BJ (cell line): ENCODE measurements around the gene CSF2. TPM values are rescaled to one million over a fixed set of nuclear protein-coding genes. Genes with fewer than 3 reads are reported as not detected.
"Not testable (repeated sequence)": the region's sequence is repeated elsewhere in the genome, so short reads cannot be mapped to it uniquely, and the experiment has no call there.

ENCODE experiments used
- CTCF ChIA-PET: fragments of 350-600 bp; formaldehyde crosslinking; extraction: SDS; loops from one replicate; lab custom pipeline; 2021; ENCODE audit warnings: antibody characterized with exemption, inconsistent platforms; lab: Yijun Ruan, JAX
- POLR2A ChIA-PET: fragments of 300-600 bp; sonication (Branson Sonifier 250); formaldehyde crosslinking; extraction: SDS; loops from one replicate; lab custom pipeline; 2021; ENCODE audit warnings: antibody characterized with exemption; lab: Charles Lee
- DNase-seq: peaks from one replicate; pipeline ENCODE4 v3.0.0-alpha.2; 2011; ENCODE audit warnings: low read depth
- H3K27me3 ChIP-seq: 2 replicates; pipeline ENCODE4 v1.6.0; 2011; ENCODE audit warnings: low read length; ENCODE audit not compliant: control insufficient read depth, insufficient read depth
- H3K36me3 ChIP-seq: 2 replicates; pipeline ENCODE4 v1.5.1; 2011; ENCODE audit warnings: low read length; ENCODE audit not compliant: control insufficient read depth, insufficient read depth
- H3K4me3 ChIP-seq: 2 replicates; pipeline ENCODE4 v1.5.1; 2011; ENCODE audit warnings: low read depth, mild to moderate bottlenecking, control low read depth, low read length
- CTCF ChIP-seq: IDR thresholded peaks from 2 replicates; pipeline ENCODE4 v1.5.1; 2011; ENCODE audit warnings: low read depth, mild to moderate bottlenecking, control low read depth, inconsistent platforms, low read length, moderate library complexity; ENCODE audit not compliant: insufficient read depth
- polyA plus RNA-seq: library from polyadenylated mRNA; depleted of rRNA; stranded (reverse); fragments of >200 nt; gene quantifications from 2 replicates; pipeline ENCODE4 v1.2.3, GENCODE V29; 2011

Gene CSF2
- polyA plus RNA-seq, 1 experiment: not detected

- no peak overlapping the region for H3K4me3 ChIP-seq
- H3K27me3 ChIP-seq: no peaks in the 10 kb centered on the region
- ChIA-PET POLR2A (interaction anchor here (0.7 kb wide), 1 partner anchor 18 kb away, joined by 6 read pairs; no protein-coding TSS in a partner anchor), CTCF (interaction anchor here (1.7 kb wide), 1 partner anchor 41 kb away, joined by 4 read pairs; no protein-coding TSS in a partner anchor)
- DNase-seq: no peak
- TF ChIP-seq CTCF: no peak
- H3K36me3 ChIP-seq: no peaks in the 10 kb centered on the region
Measured at GRCh38 chr5:132104556-132104955, 31.0 kb downstream of the CSF2 start.

- no peak for DNase-seq
- no peaks in the 10 kb centered on the region for H3K36me3 ChIP-seq
- CTCF ChIA-PET: interaction anchor here (1.7 kb wide), 1 partner anchor 42 kb away, joined by 4 read pairs; no protein-coding TSS in a partner anchor
- H3K27me3 ChIP-seq: no peaks in the 10 kb centered on the region
- H3K4me3 ChIP-seq: no peak overlapping the region
- TF ChIP-seq CTCF: no peak
- POLR2A ChIA-PET: no interaction called here
Measured at GRCh38 chr5:132105688-132106087, 32.1 kb downstream of the CSF2 start.

GRCh38 chr5:132108495-132108894, 34.9 kb downstream of the CSF2 start:
- DNase-seq, H3K27me3 ChIP-seq, H3K36me3 ChIP-seq, H3K4me3 ChIP-seq, CTCF ChIA-PET, POLR2A ChIA-PET: not testable (repeated sequence)

- POLR2A ChIA-PET: not testable (repeated sequence)
Measured at GRCh38 chr5:132108957-132109356, 35.4 kb downstream of the CSF2 start.

GRCh38 chr5:132109494-132110053, 36.0 kb downstream of the CSF2 start:
- no peak for TF ChIP-seq CTCF
- POLR2A ChIA-PET: no interaction called here
- CTCF ChIA-PET: interaction anchor here (1.3 to 2.1 kb wide), 3 partner anchors 44 to 70 kb away, joined by 3 to 6 read pairs (median 5); no protein-coding TSS in a partner anchor
- DNase-seq: no peak
- Histone ChIP-seq H3K27me3 (no peaks in the 10 kb centered on the region), H3K4me3 (no peak overlapping the region), H3K36me3 (no peaks in the 10 kb centered on the region)

More at GRCh38 chr5:132108957-132109356, 35.4 kb downstream of the CSF2 start:
- H3K27me3 ChIP-seq, CTCF ChIA-PET, H3K36me3 ChIP-seq, H3K4me3 ChIP-seq, DNase-seq: not testable (repeated sequence)

GRCh38 chr5:132110195-132110594, 36.6 kb downstream of the CSF2 start:
- TF ChIP-seq CTCF: no peak
- ChIA-PET POLR2A (no interaction called here), CTCF (interaction anchor here (0.7 to 2.1 kb wide), 5 partner anchors 26 to 827 kb away, joined by 3 to 6 read pairs (median 3); no protein-coding TSS in a partner anchor)
- Histone ChIP-seq H3K36me3 (no peaks in the 10 kb centered on the region), H3K4me3 (no peak overlapping the region), H3K27me3 (no peaks in the 10 kb centered on the region)
- DNase-seq: no peak
